ENCODE results near the gene FMNL2. TPM values are rescaled to one million over a fixed set of nuclear protein-coding genes. Genes with fewer than 3 reads are reported as not detected.

Gene FMNL2
- total and polyA plus RNA-seq, 2 experiments from 2014 or later, result 16.5 to 45.4 TPM

DNA sequence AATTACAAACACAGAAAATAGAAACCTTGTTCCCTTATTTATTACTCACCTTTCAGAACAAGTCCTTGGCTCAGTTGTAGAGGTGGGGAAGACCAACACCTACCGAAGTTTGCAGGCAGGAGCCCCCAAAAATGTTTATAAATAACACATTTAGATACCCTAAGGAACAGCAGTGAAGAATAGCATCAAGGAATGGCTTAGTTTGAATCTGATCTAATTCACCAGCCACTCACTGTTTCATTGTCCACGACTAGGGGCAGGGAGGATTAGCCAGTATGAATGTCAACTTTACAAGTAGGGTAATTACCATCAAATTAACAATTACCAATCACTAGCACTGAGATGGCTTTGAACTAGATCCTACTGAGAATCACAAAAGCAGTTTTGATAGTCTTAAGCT, 316.9 kb downstream of the FMNL2 start:
- peaks cover 27% of the 10 kb centered on the region for H3K4me1 Mint-ChIP-seq
- peaks cover 31% of the 10 kb centered on the region for H3K36me3 Mint-ChIP-seq (ENCODE audit: low read depth)
- H3F3A ChIP-seq (replicated peaks; ENCODE audit: low read depth), result no peaks in the 10 kb centered on the region
- no peaks in the 10 kb centered on the region for H3K27me3 ChIP-seq (ENCODE audit: insufficient read depth)
- no peak overlapping the region for H3K4me3 Mint-ChIP-seq
- peaks cover 4% of the 10 kb centered on the region for H3K27me3 Mint-ChIP-seq (ENCODE audit: insufficient read depth, low read depth, poor library complexity)
- H4K20me1 ChIP-seq (replicated peaks; ENCODE audit: insufficient read depth), result peaks cover 7% of the 10 kb centered on the region; the same call in 1 of the 2 replicates
- no peak overlapping the region for H2AFZ ChIP-seq
- H3K79me2 ChIP-seq (replicated peaks; ENCODE audit: insufficient read depth), result no peaks in the 10 kb centered on the region
- no peak overlapping the region for H3K27ac Mint-ChIP-seq
- peaks cover 17% of the 10 kb centered on the region for H3K4me1 ChIP-seq (ENCODE audit: insufficient read depth)
- DNase-seq (ENCODE audit: low spot score) (no peak), ATAC-seq (no peak)
- TF ChIP-seq, protein P1, sequence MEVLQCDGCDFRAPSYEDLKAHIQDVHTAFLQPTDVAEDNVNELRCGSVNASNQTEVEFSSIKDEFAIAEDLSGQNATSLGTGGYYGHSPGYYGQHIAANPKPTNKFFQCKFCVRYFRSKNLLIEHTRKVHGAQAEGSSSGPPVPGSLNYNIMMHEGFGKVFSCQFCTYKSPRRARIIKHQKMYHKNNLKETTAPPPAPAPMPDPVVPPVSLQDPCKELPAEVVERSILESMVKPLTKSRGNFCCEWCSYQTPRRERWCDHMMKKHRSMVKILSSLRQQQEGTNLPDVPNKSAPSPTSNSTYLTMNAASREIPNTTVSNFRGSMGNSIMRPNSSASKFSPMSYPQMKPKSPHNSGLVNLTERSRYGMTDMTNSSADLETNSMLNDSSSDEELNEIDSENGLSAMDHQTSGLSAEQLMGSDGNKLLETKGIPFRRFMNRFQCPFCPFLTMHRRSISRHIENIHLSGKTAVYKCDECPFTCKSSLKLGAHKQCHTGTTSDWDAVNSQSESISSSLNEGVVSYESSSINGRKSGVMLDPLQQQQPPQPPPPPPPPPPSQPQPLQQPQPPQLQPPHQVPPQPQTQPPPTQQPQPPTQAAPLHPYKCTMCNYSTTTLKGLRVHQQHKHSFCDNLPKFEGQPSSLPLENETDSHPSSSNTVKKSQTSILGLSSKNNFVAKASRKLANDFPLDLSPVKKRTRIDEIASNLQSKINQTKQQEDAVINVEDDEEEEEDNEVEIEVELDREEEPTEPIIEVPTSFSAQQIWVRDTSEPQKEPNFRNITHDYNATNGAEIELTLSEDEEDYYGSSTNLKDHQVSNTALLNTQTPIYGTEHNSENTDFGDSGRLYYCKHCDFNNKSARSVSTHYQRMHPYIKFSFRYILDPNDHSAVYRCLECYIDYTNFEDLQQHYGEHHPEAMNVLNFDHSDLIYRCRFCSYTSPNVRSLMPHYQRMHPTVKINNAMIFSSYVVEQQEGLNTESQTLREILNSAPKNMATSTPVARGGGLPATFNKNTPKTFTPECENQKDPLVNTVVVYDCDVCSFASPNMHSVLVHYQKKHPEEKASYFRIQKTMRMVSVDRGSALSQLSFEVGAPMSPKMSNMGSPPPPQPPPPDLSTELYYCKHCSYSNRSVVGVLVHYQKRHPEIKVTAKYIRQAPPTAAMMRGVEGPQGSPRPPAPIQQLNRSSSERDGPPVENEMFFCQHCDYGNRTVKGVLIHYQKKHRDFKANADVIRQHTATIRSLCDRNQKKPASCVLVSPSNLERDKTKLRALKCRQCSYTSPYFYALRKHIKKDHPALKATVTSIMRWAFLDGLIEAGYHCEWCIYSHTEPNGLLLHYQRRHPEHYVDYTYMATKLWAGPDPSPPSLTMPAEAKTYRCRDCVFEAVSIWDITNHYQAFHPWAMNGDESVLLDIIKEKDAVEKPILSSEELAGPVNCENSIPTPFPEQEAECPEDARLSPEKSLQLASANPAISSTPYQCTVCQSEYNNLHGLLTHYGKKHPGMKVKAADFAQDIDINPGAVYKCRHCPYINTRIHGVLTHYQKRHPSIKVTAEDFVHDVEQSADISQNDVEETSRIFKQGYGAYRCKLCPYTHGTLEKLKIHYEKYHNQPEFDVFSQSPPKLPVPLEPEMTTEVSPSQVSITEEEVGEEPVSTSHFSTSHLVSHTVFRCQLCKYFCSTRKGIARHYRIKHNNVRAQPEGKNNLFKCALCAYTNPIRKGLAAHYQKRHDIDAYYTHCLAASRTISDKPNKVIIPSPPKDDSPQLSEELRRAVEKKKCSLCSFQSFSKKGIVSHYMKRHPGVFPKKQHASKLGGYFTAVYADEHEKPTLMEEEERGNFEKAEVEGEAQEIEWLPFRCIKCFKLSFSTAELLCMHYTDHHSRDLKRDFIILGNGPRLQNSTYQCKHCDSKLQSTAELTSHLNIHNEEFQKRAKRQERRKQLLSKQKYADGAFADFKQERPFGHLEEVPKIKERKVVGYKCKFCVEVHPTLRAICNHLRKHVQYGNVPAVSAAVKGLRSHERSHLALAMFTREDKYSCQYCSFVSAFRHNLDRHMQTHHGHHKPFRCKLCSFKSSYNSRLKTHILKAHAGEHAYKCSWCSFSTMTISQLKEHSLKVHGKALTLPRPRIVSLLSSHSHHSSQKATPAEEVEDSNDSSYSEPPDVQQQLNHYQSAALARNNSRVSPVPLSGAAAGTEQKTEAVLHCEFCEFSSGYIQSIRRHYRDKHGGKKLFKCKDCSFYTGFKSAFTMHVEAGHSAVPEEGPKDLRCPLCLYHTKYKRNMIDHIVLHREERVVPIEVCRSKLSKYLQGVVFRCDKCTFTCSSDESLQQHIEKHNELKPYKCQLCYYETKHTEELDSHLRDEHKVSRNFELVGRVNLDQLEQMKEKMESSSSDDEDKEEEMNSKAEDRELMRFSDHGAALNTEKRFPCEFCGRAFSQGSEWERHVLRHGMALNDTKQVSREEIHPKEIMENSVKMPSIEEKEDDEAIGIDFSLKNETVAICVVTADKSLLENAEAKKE (CRISPR knock-in tag; IDR thresholded peaks at IDR 0.05), result no peak
- TF ChIP-seq ZNF331 (CRISPR knock-in tag; IDR thresholded peaks at IDR 0.05; ENCODE audit: low read depth), result no peak
- peaks cover 25% of the 10 kb centered on the region; the same call in 1 of the 2 replicates for H3K36me3 ChIP-seq (ENCODE audit: insufficient read depth)
- H3K27ac ChIP-seq (ENCODE audit: low read depth), result no peak overlapping the region
- no peaks in the 10 kb centered on the region for H3K9me2 ChIP-seq (ENCODE audit: insufficient read depth)
- H3K4me3 ChIP-seq, result no peak overlapping the region
- H3K9me3 Mint-ChIP-seq, result no peaks in the 10 kb centered on the region; the same call in 2 of the 3 replicates
- no peak overlapping the region for H3K4me2 ChIP-seq

DNA sequence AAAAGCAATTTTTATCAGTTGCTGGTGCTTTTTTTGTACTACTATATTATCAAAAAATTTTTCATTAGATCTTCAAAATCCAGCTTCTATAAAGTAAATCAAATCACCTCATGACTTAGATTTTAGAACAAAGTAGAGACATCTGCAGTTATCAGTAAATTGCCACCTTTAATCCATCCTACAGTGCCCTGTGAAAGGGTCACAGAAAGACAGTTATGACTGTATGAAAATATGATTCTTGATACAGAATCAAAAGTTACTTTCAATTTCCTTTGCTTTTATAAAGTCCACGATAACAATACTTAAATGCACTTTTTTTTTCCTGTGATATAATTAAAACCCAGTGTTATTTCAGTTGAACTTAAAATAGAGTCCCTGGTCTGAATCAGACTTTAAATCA, 320.9 kb downstream of the FMNL2 start:
- no peaks in the 10 kb centered on the region for H3K4me1 ChIP-seq (ENCODE audit: insufficient read depth)
- H3K4me2 ChIP-seq, result no peak overlapping the region
- no peak overlapping the region for H3K27ac Mint-ChIP-seq
- H4K20me1 ChIP-seq (replicated peaks; ENCODE audit: insufficient read depth), result 0 out of 2 replicates have a peak, but pooled peaks cover 3% of the 10 kb centered on the region
- peaks cover 2% of the 10 kb centered on the region; the same call in 1 of the 3 replicates for H3K4me1 Mint-ChIP-seq
- H3K36me3 Mint-ChIP-seq (ENCODE audit: low read depth), result peaks cover 67% of the 10 kb centered on the region
- no peak for ATAC-seq
- H3K79me2 ChIP-seq (replicated peaks; ENCODE audit: insufficient read depth), result no peaks in the 10 kb centered on the region
- H3K4me3 ChIP-seq, result no peak overlapping the region
- H3K36me3 ChIP-seq (ENCODE audit: insufficient read depth), result peaks cover 61% of the 10 kb centered on the region
- H3K9me2 ChIP-seq (ENCODE audit: insufficient read depth), result no peaks in the 10 kb centered on the region
- TF ChIP-seq, protein P1 (CRISPR knock-in tag; IDR thresholded peaks at IDR 0.05), result no peak
- TF ChIP-seq CTCF (conservative IDR thresholded peaks at IDR 0.05; ENCODE audit: low read depth in 2 of 2), result no peak
- no peak overlapping the region for H3K4me3 Mint-ChIP-seq
- H3K27ac ChIP-seq (ENCODE audit: low read depth), result no peak overlapping the region
- no peaks in the 10 kb centered on the region for H3K9me3 Mint-ChIP-seq
- peaks cover 4% of the 10 kb centered on the region for H3K27me3 Mint-ChIP-seq (ENCODE audit: insufficient read depth, low read depth, poor library complexity)
- no peaks in the 10 kb centered on the region for H3K27me3 ChIP-seq (ENCODE audit: insufficient read depth)
- H3F3A ChIP-seq (replicated peaks; ENCODE audit: low read depth), result no peaks in the 10 kb centered on the region
- no peak overlapping the region for H2AFZ ChIP-seq
- no peak for DNase-seq (ENCODE audit: low spot score)
